Coronary artery (tissue), 2 donors: ENCODE data around the gene ZNF775.

Experiments used
- DNase-seq: peaks from one replicate; pipeline ENCODE4 v3.0.0-alpha.2; 2017; ENCODE audit warnings: low spot score
- H3K27ac ChIP-seq, 2 donors: fragments of 200-600 bp; sonication (generic); one replicate each; pipeline ENCODE4 v1.5.1; 2016 to 2019
- H3K4me3 ChIP-seq: fragments of 200-600 bp; sonication (generic); 2 replicates; pipeline ENCODE4 v1.5.1; 2016; ENCODE audit warnings: mild to moderate bottlenecking, moderate library complexity
- TF ChIP-seq, protein P1 (sequence below): fragments of 200-600 bp; sonication (generic); IDR thresholded peaks from one replicate; pipeline ENCODE4 v1.5.1; 2019; ENCODE audit warnings: antibody characterized with exemption

Gene ZNF775

DNA sequence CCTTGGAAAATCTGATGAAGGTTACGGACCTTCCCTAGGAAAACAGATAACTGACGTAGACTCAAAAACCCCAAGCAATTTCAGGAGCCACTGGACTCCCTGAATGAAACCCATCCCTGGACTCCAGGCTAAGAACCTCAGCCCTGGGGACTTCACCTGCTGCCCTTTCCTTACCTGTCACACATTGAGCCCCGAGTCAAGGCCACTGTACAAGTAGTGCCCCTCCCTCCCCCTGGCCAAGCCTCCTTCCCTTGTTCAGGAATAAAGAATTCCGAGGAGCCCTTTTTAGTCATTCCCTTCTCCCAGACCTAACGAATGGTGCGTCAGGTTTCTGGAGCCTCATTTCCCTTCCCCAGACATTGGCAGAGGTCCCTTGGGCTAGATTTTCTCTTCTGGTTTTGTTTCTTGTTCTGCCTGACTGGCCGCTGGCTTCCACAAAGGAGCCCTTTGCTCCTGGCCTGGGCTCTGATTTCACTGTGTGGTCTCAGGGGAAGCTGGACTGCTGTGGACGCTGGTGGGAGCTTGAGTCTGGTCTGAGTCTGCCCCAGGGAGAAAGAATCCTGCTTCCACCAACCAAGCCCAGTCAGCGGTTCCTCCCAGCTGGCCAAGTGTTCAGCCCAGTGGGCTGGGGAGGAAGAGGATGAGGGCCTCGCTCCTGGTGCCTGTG lies 31.7 kb downstream of the ZNF775 start:
- no peak overlapping the region for H3K4me3 ChIP-seq
- no peak overlapping the region for H3K27ac ChIP-seq
- TF ChIP-seq, protein P1, sequence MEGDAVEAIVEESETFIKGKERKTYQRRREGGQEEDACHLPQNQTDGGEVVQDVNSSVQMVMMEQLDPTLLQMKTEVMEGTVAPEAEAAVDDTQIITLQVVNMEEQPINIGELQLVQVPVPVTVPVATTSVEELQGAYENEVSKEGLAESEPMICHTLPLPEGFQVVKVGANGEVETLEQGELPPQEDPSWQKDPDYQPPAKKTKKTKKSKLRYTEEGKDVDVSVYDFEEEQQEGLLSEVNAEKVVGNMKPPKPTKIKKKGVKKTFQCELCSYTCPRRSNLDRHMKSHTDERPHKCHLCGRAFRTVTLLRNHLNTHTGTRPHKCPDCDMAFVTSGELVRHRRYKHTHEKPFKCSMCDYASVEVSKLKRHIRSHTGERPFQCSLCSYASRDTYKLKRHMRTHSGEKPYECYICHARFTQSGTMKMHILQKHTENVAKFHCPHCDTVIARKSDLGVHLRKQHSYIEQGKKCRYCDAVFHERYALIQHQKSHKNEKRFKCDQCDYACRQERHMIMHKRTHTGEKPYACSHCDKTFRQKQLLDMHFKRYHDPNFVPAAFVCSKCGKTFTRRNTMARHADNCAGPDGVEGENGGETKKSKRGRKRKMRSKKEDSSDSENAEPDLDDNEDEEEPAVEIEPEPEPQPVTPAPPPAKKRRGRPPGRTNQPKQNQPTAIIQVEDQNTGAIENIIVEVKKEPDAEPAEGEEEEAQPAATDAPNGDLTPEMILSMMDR, result no peak
- no peak for DNase-seq

DNA sequence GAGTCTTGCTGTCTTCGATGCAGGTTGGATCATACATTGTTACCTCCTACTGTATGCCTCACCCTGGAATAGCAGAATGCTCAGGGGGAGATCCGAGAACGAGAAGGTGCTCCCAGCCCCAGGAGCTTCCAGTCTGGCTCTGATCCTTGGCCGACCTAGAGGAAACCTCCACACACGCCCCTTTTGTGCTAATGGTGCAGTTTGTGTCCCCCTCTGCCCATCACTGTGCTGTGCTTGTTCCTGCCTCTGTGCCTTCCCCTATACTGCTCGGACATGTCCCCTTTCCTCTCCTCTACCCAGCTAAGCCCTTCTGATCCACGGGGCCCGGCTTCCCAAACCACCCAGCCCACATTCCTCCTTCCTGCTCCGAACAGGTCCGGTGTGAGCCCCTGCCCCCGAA lies 32.5 kb downstream of the ZNF775 start:
- no peak for DNase-seq
- Histone ChIP-seq H3K27ac (no peak overlapping the region), H3K4me3 (no peak overlapping the region)
- TF ChIP-seq, protein P1, result no peak

DNA sequence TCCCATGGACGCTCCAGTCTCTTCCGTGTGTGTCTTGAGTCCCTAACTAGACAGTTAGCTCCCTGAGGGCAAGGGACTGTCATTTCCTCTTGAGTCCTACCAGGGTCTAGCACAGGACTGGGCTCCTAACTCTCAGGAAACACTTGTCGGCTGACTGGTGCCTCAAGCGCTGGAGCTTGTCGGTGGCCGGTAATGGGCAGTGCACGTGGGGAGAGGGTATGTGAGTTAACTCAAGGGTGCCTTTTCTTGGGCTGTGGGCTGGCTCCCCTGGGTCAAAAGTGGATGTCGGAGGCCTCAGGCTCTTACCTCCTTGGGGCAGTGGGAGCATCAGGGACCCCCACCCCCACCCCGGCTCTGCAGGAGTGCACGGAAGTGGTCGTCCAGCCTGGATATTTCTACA lies 32.9 kb downstream of the ZNF775 start:
- TF ChIP-seq, protein P1, result no peak
- H3K4me3 ChIP-seq, result no peak overlapping the region
- no peak overlapping the region for H3K27ac ChIP-seq
- no peak for DNase-seq

DNA sequence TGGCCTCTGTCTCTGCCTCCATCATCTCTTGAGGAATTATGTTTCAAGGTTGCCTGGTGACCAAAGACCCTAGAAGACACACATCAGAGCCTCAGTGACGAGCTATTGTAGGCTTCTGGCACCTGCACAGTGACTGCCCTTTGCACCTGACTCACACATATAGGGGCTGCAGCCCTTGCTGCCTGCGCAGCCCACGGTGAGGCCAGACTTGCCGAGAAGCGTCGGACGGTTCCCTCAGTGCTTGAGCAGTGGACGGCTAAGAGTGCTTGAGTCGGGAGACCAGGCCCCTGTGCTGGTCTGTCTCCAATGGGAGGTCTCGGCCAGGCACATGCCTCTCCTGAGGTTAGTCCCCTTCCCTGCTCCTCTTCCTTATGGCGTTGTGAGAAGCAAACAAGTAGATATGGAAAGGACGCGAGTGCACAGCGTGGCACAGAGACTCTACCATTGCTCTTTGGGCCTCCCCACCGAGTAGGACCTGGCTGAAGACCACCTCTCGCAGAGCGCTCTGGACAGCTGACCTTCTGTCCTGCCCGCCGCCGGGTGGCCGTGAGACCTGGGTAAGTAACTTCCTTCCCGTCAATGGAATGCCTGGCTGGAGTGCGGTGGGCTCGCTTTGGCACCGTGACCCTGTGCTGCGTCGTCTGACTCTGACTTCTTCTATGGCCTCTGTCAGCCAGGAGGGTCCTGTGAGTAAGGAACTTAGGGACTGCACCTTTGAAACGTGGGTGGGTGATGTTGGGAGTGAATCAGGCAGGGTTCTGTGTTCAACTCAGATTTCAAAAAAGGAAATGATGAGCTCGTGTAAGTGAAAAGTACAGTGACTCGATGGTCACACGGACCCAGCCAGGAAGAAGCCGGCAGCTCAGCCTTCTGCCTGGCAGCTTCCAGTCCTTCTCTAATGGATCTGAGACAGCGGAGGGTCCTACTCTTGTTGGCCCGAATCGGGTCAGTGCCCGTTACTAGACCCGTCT lies 33.7 kb downstream of the ZNF775 start:
- TF ChIP-seq, protein P1, result no peak
- DNase-seq, result no peak
- H3K4me3 ChIP-seq, result no peak overlapping the region
- H3K27ac ChIP-seq, result no peak overlapping the region

DNA sequence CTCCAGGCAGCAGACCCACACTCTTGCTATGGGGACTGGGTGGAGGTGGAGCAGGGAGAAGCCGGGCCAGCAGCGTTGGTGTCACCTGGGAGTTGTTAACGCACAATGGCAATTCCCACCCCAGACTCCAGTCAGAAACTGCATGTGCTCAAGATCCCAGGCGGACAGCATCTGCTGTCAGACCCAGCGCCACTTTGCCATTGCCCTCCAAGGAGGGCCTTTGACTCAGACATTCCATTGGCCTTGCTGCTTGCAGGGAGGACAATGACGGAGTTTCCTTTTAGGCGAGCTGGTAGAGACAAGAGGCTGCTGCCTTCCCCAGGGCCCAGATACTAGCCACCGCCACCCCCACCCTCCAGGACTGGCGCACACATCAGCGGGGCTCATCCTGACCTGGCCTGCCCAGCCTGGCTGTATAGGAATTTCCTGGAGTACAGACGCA lies 34.5 kb downstream of the ZNF775 start:
- TF ChIP-seq, protein P1, result no peak
- no peak for DNase-seq
- no peak overlapping the region for H3K4me3 ChIP-seq
- H3K27ac ChIP-seq, result no peak overlapping the region

DNA sequence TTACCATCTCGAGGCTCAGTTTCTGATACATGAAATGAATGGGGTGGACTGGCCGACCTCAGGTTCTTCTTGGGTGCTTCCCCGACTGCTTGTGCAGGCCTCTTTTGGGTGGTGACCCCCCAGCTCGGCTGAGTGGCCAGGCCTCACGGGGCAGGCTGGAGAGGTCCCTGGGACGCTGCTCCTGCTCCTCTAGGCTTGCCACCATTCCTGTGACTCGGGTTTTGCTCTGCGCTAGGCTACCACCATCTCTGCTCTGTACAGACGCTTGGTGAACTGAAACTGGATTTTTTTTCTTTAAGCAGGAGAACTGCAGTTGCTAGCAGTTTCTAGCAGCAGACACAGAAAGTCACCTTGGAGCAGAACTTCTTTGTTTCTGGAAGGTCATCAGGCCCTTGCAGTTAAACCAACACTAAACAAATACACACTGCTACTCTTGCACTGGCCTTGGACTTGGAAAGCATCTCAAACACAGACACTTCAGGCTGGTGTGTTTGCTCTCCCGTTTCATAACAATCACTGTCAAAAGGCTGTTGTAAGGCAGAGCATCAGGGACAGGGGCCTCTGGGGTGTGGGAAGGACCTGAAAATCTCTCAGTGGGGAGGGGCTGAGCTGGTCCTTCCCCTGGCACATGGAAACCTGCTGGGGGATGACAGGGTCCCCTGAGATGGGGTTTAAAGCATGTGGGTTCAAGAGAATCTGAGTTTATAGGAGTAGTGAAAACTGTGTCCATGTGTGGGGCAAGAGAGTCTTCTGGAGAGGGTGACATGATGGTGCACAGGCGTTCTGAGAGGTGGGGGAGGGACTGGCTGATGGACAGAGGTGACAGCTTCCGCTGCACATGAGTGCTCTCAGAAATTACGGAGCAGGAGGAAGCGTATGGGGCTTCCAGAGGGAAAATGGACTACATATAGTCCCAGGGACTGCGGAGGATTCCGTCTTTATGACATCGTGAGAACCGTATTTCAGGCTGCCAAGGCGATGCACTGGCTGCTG lies 36.3 kb downstream of the ZNF775 start:
- TF ChIP-seq, protein P1, result no peak
- H3K27ac ChIP-seq, result no peak overlapping the region
- H3K4me3 ChIP-seq, result no peak overlapping the region
- no peak for DNase-seq
